ENCODE results near the gene MACO1. TPM values are rescaled to one million over a fixed set of nuclear protein-coding genes. Genes with fewer than 3 reads are reported as not detected.
"Not testable (repeated sequence)": the region's sequence is repeated elsewhere in the genome, so short reads cannot be mapped to it uniquely, and the experiment has no call there.

The MACO1 gene
- total and polyA plus RNA-seq, 3 experiments from 2014 or later, result 7.5 to 15.6 (median 14.7) TPM

DNA sequence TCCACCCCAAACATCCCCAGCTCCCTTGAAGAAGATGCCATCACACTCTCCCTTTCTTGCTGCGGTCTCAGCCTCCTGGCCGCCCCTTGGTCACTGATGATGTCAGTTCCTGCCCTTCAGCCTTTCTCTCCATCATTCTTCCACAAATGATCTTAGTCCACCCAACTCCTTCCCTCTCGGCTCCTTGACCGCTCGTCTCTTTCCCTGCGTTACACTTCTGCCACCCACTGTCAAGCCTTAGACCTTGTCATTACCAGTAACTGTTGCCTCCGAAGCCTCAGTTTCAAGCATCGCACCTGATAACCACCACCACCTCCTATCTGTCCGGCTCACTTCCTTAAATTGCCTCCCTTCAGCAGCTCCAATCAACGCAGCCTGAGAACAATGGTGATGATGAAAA lies 33.1 kb upstream of the MACO1 start:
- H3K27ac ChIP-seq (ENCODE audit: low read depth, low read length); H3K9me3 Mint-ChIP-seq; H3K27me3 ChIP-seq (ENCODE audit: insufficient read depth, low read length, poor library complexity, severe bottlenecking); H3K4me3 ChIP-seq (ENCODE audit: low read length); H3K9me3 ChIP-seq (ENCODE audit: low read length); H3K36me3 ChIP-seq (ENCODE audit: insufficient read depth, low read length); H3K27me3 Mint-ChIP-seq; H3K27ac Mint-ChIP-seq; H3K4me3 Mint-ChIP-seq; POLR2A ChIA-PET; H3K36me3 Mint-ChIP-seq; CTCF ChIA-PET; H3K4me1 ChIP-seq (ENCODE audit: insufficient read depth, low read length); H3K4me1 Mint-ChIP-seq; DNase-seq: not testable (repeated sequence)

DNA sequence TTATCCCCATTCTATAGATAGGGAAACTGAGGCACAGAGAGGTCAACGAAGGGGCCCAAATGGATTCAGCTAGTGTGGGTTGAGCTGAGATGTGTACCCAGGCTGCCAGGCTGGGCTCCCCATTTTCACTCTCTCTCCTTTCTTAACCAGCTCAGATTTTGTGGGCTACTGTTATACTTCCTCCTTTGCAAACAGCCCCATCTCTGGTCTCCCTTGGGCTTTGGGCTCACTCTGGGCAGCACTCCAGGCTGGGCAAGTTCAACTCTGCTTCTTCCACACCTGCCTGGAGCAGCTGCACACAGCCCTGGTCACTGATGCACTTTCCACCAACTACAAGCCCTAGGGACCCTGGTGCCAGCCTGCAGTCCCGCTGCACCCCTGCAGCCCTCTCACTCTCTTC lies 32.6 kb upstream of the MACO1 start:
- H3K4me1 ChIP-seq (ENCODE audit: insufficient read depth, low read length); H3K4me3 ChIP-seq (ENCODE audit: low read length); H3K27ac ChIP-seq (ENCODE audit: low read depth, low read length); H3K36me3 ChIP-seq (ENCODE audit: insufficient read depth, low read length); H3K27me3 ChIP-seq (ENCODE audit: insufficient read depth, low read length, poor library complexity, severe bottlenecking); DNase-seq; H3K4me3 Mint-ChIP-seq; POLR2A ChIA-PET; H3K9me3 Mint-ChIP-seq; H3K27ac Mint-ChIP-seq; CTCF ChIA-PET; H3K36me3 Mint-ChIP-seq; H3K9me3 ChIP-seq (ENCODE audit: low read length); H3K4me1 Mint-ChIP-seq; H3K27me3 Mint-ChIP-seq: not testable (repeated sequence)

DNA sequence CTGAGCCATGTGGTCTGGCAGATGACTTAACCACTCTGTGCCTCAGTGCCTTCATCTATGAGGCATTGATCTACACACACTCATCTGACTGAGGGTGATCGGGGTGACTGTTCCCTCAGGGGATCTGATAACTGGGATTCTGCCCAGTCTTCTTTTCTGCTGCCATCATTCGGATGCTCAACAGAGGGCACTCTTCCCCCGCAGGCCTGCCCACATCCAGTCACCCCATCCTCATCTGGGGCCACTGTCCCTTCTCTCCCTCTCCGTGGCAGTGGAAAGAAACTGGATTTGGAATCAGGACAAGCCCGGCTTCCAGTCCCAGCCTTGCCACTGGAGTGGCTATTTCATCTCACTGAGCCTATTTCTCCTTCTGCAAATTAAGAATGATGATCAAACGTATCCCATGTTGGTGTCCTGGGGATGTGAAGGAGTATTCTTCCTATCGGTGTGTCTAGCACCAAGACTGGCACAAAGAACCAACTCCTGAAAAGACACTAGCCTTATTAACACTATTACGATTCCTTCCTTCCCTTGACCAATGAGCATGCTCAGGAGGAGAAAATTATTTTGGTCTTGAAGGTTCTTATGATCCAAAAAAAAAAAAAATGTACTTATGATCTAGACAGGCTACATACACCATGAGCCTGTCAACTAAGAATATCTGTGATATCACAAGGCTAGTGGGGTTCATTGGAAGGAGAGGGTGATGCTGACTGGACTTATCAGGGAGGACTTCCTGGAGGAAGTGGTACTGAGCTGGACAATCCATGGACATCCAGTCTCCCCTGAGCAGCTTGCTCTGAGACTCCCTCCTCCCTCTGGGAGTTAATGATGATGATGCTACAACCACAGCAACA lies 27.5 kb upstream of the MACO1 start:
- POLR2A ChIA-PET; H3K27me3 ChIP-seq (ENCODE audit: insufficient read depth, low read length, poor library complexity, severe bottlenecking): not testable (repeated sequence)
- CTCF ChIA-PET, result interaction anchor here (0.7 kb wide), 1 partner anchor 402 kb away, joined by 3 read pairs; no protein-coding TSS in a partner anchor

DNA sequence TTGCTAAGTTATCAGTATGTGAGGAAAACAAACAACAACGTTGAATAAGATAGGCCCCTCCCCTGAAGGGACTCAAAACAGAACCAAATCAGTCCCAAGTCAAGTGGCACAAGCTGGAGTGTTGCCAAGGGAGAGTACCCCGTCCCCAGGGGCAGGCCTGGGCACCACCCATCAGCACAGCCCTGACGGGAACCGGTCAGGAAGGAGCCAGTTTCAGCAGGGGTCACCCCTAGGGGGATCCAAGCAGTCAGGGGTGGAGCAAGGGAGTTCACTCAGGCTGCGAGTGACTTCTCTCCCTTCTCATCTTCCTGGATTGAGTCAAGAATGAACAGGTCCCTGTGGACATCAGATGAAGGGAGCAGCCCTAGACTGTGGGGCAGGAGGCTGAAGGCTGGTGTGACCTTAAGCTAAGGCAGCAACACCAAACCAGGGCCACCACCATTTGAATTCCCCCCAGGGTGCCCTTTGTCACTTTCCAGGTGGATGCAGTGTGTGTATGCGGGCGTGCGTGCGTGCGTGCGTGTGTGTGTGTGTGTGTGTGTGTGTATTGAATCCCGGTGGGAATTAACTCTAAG lies 24.9 kb upstream of the MACO1 start:
- DNase-seq; H3K4me1 Mint-ChIP-seq; H3K36me3 ChIP-seq (ENCODE audit: insufficient read depth, low read length); H3K4me3 Mint-ChIP-seq; H3K27me3 ChIP-seq (ENCODE audit: insufficient read depth, low read length, poor library complexity, severe bottlenecking); H3K9me3 Mint-ChIP-seq; H3K27ac ChIP-seq (ENCODE audit: low read depth, low read length); H3K4me1 ChIP-seq (ENCODE audit: insufficient read depth, low read length); POLR2A ChIA-PET; H3K9me3 ChIP-seq (ENCODE audit: low read length); H3K27ac Mint-ChIP-seq; H3K36me3 Mint-ChIP-seq; H3K4me3 ChIP-seq (ENCODE audit: low read length); CTCF ChIA-PET; H3K27me3 Mint-ChIP-seq: not testable (repeated sequence)

More for the DNA sequence above, 27.5 kb upstream of the MACO1 start:
- not testable (repeated sequence) for H3K27ac ChIP-seq (ENCODE audit: low read depth, low read length); H3K4me3 Mint-ChIP-seq; H3K4me1 ChIP-seq (ENCODE audit: insufficient read depth, low read length); H3K36me3 Mint-ChIP-seq; H3K4me3 ChIP-seq (ENCODE audit: low read length); H3K9me3 Mint-ChIP-seq; H3K27me3 Mint-ChIP-seq; H3K4me1 Mint-ChIP-seq; H3K36me3 ChIP-seq (ENCODE audit: insufficient read depth, low read length); H3K9me3 ChIP-seq (ENCODE audit: low read length)
- DNase-seq, result peak in 2 of 5 donors; percentile 5 to 20
- H3K27ac Mint-ChIP-seq, result peak overlapping the region in 1 of 8 donors; percentile 47

DNA sequence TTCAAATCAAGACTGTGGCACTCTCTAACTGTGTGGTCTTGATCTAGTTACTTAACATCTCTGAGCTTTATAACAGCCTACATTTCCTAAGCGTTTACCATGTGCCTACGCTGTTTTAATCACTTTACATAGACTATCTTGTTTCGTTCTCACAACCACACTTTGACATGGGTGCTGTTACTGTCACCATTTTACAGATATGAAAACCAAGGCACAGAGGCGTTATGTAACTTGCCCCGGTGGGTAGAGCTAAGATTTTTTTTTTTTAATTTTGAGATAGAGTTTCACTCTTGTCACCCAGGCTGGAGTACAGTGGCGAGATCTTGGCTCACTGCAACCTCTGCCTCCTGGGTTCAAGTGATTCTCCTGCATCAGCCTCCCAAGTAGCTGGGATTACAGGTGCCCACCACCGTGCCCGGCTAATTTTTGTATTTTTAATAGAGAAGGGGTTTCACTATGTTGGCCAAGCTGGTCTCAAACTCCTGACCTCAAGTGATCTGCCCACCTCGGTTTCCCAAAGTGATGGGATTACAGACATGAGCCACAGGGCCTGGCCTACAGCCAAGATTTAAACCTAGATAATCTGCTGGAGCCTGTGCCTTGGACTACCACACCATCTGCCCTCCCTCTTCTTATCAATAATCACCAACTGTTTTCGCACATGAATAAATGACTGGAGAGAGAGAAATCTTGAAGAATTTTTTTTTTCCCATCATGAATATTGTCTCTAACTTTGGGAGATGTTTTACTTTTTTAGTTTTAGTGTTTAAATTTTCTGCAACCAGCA lies 20.9 kb upstream of the MACO1 start:
- H3K27ac ChIP-seq (ENCODE audit: low read depth, low read length); H3K36me3 Mint-ChIP-seq; H3K4me3 ChIP-seq (ENCODE audit: low read length); H3K36me3 ChIP-seq (ENCODE audit: insufficient read depth, low read length); POLR2A ChIA-PET; H3K4me1 ChIP-seq (ENCODE audit: insufficient read depth, low read length); CTCF ChIA-PET; H3K4me1 Mint-ChIP-seq; DNase-seq; H3K4me3 Mint-ChIP-seq; H3K27me3 Mint-ChIP-seq; H3K27ac Mint-ChIP-seq; H3K27me3 ChIP-seq (ENCODE audit: insufficient read depth, low read length, poor library complexity, severe bottlenecking); H3K9me3 Mint-ChIP-seq; H3K9me3 ChIP-seq (ENCODE audit: low read length): not testable (repeated sequence)

DNA sequence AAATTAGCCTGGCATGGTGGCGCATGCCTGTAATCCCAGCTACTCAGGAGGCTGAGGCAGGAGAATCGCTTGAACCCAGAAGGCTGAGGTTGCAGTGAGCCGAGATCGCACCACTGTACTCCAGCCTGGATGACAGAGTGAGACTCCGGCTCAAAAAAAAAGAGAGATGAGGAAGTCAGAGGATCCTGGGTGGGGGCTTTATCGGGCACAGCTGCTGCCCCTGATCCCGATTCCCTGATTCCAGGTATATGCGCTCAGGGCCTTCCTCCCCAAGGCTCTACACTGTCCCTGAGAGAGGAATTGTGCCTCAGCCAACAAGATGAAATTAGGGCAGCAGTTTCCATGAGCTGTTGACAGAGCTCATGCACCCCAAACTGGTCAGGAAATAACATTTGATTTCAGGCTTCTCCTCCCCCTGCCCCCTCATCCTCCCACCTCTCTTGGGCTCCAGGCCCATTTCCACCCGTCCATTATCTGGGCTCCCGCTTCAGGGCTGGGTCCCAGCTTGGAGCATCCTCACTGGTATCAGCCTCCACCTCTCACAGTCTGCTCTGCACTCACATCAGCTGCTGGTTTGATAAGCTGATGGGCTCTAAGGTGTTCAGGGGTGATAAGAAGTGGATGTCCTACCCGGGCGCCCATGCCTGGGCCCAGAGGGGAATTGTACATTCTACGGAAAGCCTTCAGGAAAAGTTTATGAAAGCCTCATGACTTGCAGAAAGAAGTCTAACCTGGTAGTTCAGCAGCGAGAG lies 17.6 kb upstream of the MACO1 start:
- DNase-seq, CTCF ChIA-PET: not testable (repeated sequence)

DNA sequence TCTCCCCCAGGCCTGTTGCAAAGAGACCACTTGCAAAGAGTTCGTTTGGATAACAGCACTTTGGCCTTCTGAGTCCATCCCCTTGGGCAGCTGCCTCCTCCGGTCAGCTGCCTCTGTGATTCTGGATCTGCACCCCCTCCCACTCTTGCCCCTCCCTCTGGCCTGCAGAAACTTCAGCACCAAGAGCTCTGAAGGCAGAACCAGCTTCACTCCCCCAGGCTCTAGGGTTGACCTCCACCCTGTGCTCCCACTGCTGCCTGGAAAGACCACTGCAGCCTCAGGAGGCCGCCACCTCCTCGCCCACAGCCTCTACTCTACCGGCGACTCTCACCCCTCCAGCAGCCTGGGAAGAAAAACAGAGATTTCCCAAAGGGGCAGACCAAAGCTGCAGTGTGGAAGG lies 16.5 kb upstream of the MACO1 start:
- H3K27me3 ChIP-seq (ENCODE audit: insufficient read depth, low read length, poor library complexity, severe bottlenecking); H3K27ac ChIP-seq (ENCODE audit: low read depth, low read length); H3K4me3 ChIP-seq (ENCODE audit: low read length); H3K4me1 Mint-ChIP-seq; H3K36me3 Mint-ChIP-seq; DNase-seq; CTCF ChIA-PET; H3K27me3 Mint-ChIP-seq; H3K27ac Mint-ChIP-seq; H3K4me1 ChIP-seq (ENCODE audit: insufficient read depth, low read length); H3K9me3 Mint-ChIP-seq; H3K9me3 ChIP-seq (ENCODE audit: low read length); H3K36me3 ChIP-seq (ENCODE audit: insufficient read depth, low read length); H3K4me3 Mint-ChIP-seq; POLR2A ChIA-PET: not testable (repeated sequence)

More for the DNA sequence above, 17.6 kb upstream of the MACO1 start:
- H3K4me3 Mint-ChIP-seq; H3K36me3 ChIP-seq (ENCODE audit: insufficient read depth, low read length); H3K27ac Mint-ChIP-seq; POLR2A ChIA-PET; H3K4me3 ChIP-seq (ENCODE audit: low read length); H3K27ac ChIP-seq (ENCODE audit: low read depth, low read length); H3K4me1 ChIP-seq (ENCODE audit: insufficient read depth, low read length); H3K27me3 Mint-ChIP-seq; H3K4me1 Mint-ChIP-seq; H3K36me3 Mint-ChIP-seq; H3K9me3 ChIP-seq (ENCODE audit: low read length); H3K27me3 ChIP-seq (ENCODE audit: insufficient read depth, low read length, poor library complexity, severe bottlenecking); H3K9me3 Mint-ChIP-seq: not testable (repeated sequence)

DNA sequence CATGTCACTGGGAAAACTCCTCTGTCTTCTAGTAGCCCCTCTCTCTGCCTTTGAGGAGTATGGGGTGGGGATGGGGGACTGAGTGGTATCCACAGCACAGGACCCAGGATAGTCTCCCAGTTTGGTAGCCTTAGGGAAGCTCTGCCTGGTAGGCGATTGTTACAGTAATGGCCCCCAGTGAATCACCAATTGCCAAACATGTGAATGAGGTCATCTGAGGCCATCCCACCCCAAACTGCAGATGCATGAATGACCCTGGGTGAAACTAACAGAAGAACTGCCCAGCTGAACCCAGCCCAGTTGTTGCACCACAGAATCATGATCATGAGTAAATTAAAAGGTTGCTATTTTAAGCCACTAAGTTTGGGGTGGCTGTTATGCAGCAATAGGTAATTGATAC lies 16.1 kb upstream of the MACO1 start:
- H3K9me3 Mint-ChIP-seq; H3K27ac Mint-ChIP-seq; H3K4me3 ChIP-seq (ENCODE audit: low read length); H3K4me1 ChIP-seq (ENCODE audit: insufficient read depth, low read length); H3K36me3 Mint-ChIP-seq; H3K4me1 Mint-ChIP-seq; H3K27me3 Mint-ChIP-seq; H3K9me3 ChIP-seq (ENCODE audit: low read length); DNase-seq; POLR2A ChIA-PET; CTCF ChIA-PET; H3K4me3 Mint-ChIP-seq; H3K27me3 ChIP-seq (ENCODE audit: insufficient read depth, low read length, poor library complexity, severe bottlenecking); H3K27ac ChIP-seq (ENCODE audit: low read depth, low read length); H3K36me3 ChIP-seq (ENCODE audit: insufficient read depth, low read length): not testable (repeated sequence)
